Stimulated activated naive CD8-positive, alpha-beta T cell treated with anti-CD3 and anti-CD28 coated beads, Interleukin-15, Interleukin-2, amounts not matched to agents 100 ng/mL and 50 ng/mL, for 24 hours (primary cell): ENCODE measurements around the gene SPATC1L.

Experiments used
- H3K27ac Mint-ChIP-seq: one replicate; pipeline ENCODE4 v1.8.0; 2021; ENCODE audit warnings: mild to moderate bottlenecking, mixed read lengths
- H3K27me3 Mint-ChIP-seq: one replicate; pipeline ENCODE4 v1.8.0; 2021; ENCODE audit warnings: mixed read lengths
- H3K36me3 Mint-ChIP-seq: one replicate; pipeline ENCODE4 v1.8.0; 2021; ENCODE audit warnings: low read depth, mixed read lengths
- H3K4me1 Mint-ChIP-seq: one replicate; pipeline ENCODE4 v1.8.0; 2021; ENCODE audit warnings: low read depth, mixed read lengths
- H3K4me3 Mint-ChIP-seq: one replicate; pipeline ENCODE4 v1.8.0; 2021; ENCODE audit warnings: mild to moderate bottlenecking, mixed read lengths
- H3K9me3 Mint-ChIP-seq: one replicate; pipeline ENCODE4 v1.8.0; 2021; ENCODE audit warnings: mixed read lengths

Gene SPATC1L

GRCh38 chr21:46135782-46136395, 48.4 kb downstream of the SPATC1L start:
- Mint-ChIP-seq H3K27ac (no peak overlapping the region), H3K27me3 (peaks cover 6% of the 10 kb centered on the region), H3K9me3 (no peaks in the 10 kb centered on the region), H3K4me3 (no peak overlapping the region), H3K36me3 (no peaks in the 10 kb centered on the region), H3K4me1 (no peaks in the 10 kb centered on the region)

GRCh38 chr21:46131838-46132651, 52.2 kb downstream of the SPATC1L start:
- no peak overlapping the region for H3K4me3 Mint-ChIP-seq

GRCh38 chr21:46131588-46131837, 52.7 kb downstream of the SPATC1L start:
- Mint-ChIP-seq H3K9me3 (no peaks in the 10 kb centered on the region), H3K4me1 (no peaks in the 10 kb centered on the region), H3K4me3 (no peak overlapping the region), H3K27ac (no peak overlapping the region), H3K27me3 (peaks cover 3% of the 10 kb centered on the region), H3K36me3 (no peaks in the 10 kb centered on the region)

More at GRCh38 chr21:46131838-46132651, 52.2 kb downstream of the SPATC1L start:
- Mint-ChIP-seq H3K27me3 (peaks cover 3% of the 10 kb centered on the region), H3K4me1 (no peaks in the 10 kb centered on the region), H3K9me3 (no peaks in the 10 kb centered on the region), H3K27ac (no peak overlapping the region), H3K36me3 (no peaks in the 10 kb centered on the region)

GRCh38 chr21:46130831-46131587, 53.2 kb downstream of the SPATC1L start:
- Mint-ChIP-seq H3K27ac (no peak overlapping the region), H3K27me3 (peaks cover 2% of the 10 kb centered on the region), H3K9me3 (no peaks in the 10 kb centered on the region), H3K4me3 (no peak overlapping the region), H3K4me1 (no peaks in the 10 kb centered on the region), H3K36me3 (no peaks in the 10 kb centered on the region)

DNA sequence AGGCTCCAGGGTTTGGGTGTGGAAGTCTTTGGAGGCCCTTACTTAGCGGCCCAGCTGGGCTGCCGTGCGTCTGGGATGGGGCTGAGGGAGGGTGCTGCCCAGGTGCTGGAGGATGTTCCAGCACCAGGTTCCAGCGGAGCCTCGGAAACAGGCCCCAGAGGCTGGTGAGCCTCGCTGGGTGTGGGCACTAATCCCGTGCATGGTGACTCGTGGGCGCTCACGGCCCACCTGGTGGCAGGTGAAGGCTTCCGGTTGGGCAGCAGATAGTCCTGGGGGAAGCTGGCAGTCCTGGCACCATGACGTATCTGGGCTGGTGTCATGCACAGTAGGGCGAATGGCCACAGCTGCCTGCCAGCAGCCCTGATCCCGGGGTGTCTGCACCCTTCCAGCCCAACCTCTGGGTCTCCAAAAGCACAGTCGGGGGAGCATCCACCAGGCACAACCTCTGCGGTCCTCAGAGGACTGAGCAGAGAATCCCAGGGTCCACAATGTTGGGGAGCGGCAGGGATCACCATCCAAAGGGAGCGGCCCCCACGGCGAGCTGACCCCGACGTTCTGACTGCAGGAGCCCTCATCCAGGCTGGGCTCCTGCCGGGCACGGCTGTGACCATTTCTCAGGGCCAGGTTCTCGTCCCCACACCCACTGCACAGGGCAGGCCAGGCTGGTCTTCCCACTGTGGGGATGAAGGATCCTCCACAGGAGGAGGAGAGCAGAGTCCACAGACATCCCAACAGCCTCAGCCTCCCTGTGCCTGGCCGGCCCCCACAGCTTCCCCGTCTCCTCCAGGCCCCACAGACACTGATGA, 54.2 kb downstream of the SPATC1L start:
- H3K4me1 Mint-ChIP-seq = no peaks in the 10 kb centered on the region
- H3K36me3 Mint-ChIP-seq = no peaks in the 10 kb centered on the region
- no peak overlapping the region for H3K27ac Mint-ChIP-seq
- no peaks in the 10 kb centered on the region for H3K27me3 Mint-ChIP-seq
- no peaks in the 10 kb centered on the region for H3K9me3 Mint-ChIP-seq
- H3K4me3 Mint-ChIP-seq = no peak overlapping the region

GRCh38 chr21:46128933-46129571, 55.2 kb downstream of the SPATC1L start:
- no peaks in the 10 kb centered on the region for H3K4me1 Mint-ChIP-seq
- H3K27me3 Mint-ChIP-seq = no peaks in the 10 kb centered on the region
- H3K27ac Mint-ChIP-seq = no peak overlapping the region
- no peaks in the 10 kb centered on the region for H3K36me3 Mint-ChIP-seq
- H3K9me3 Mint-ChIP-seq = no peaks in the 10 kb centered on the region
- H3K4me3 Mint-ChIP-seq = no peak overlapping the region

DNA sequence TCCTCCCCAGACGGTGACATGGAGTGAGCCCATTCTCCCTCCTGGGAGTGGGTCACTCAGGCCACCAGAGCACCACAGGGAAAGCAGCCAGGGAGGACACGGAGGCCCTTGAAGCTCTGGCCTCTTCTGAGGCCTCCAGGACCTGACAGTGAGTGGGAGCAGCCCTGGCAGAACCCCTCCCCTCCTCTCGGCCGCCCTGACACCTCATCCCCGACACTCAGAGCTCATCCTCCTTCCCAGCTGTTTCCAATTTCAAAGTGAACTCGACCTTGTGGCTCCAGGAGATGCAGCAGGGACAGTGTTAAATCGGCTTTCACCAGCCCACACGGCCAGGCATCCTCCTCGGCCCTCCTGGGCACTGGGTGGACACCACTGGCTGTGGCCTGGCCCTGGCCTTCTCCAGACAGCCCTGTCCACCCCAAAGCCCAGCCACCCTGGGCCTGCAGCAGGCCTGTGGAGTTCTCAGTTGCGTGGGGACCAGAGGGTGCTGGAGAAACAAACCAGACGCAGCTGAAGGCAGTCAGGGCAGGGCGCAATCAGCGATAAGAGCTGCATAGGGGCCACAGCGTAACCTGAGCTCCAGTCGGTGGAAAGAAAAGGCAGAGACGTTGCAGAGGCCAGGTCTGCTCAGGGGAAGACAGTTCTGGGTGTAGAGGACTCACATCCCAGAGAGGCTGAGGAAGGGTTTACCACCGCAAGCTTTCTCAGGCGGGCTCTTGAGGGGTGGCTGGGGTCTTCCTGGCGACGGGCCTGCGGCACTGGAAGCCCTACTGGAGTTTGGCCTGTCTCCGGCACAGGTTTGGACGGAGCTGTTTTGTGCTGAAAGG, 55.9 kb downstream of the SPATC1L start:
- H3K9me3 Mint-ChIP-seq = no peaks in the 10 kb centered on the region
- no peaks in the 10 kb centered on the region for H3K36me3 Mint-ChIP-seq
- no peak overlapping the region for H3K4me3 Mint-ChIP-seq
- no peak overlapping the region for H3K27ac Mint-ChIP-seq
- no peaks in the 10 kb centered on the region for H3K4me1 Mint-ChIP-seq
- H3K27me3 Mint-ChIP-seq = no peaks in the 10 kb centered on the region

GRCh38 chr21:46127239-46128105, 56.8 kb downstream of the SPATC1L start:
- no peaks in the 10 kb centered on the region for H3K36me3 Mint-ChIP-seq

DNA sequence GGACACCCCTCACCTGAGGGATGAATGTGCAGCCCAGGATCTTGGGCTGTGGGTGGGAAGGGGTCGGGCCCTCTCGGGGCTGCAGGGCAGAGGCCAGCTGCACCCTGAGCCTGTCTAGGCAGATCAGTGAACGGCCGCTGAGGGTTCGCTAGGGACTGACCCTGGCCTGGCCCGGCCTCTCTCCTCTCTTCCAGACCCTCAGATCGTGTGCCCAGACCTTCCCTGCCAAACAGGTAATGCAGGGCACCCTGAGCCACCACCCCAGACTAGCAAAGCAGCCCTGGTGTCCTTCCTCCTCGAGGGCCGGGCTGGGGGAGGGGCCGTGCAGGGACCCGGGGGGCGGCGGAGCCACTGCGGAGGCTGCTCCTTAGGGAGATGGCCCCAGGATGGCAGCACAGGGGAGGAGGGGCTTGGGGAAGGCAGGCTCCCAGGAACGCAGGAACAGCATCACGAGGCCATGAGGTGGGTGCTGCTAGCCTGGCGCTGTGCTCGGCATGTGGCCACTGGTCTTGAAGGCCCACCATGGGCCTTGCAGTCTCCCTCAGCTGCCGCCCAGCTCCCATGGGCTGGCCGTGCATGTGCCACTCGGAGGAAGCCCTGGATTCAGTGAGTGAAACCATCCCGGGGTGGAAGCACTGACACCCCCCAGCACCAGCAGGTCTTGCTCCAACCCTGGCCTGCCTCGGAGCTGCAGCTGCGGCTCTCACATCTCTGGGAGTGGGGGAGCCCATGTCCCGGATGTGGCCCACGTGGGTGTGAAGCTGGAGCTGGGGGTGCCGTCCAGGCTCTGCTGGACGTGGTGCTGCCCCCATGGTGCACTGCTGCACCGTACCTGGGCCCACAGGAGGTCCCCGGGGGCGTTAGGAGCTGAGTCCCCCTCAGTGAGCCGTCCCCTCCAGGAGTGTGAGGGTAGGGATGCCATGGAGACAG, 57.7 kb downstream of the SPATC1L start:
- Mint-ChIP-seq H3K27ac (no peak overlapping the region), H3K36me3 (no peaks in the 10 kb centered on the region), H3K4me1 (no peaks in the 10 kb centered on the region), H3K9me3 (no peaks in the 10 kb centered on the region), H3K27me3 (no peaks in the 10 kb centered on the region), H3K4me3 (no peak overlapping the region)

More at GRCh38 chr21:46127239-46128105, 56.8 kb downstream of the SPATC1L start:
- Mint-ChIP-seq H3K27me3 (no peaks in the 10 kb centered on the region), H3K4me1 (no peaks in the 10 kb centered on the region), H3K4me3 (no peak overlapping the region), H3K27ac (no peak overlapping the region), H3K9me3 (no peaks in the 10 kb centered on the region)

- no peak overlapping the region for H3K4me3 Mint-ChIP-seq
- H3K27me3 Mint-ChIP-seq = no peaks in the 10 kb centered on the region
- no peaks in the 10 kb centered on the region for H3K4me1 Mint-ChIP-seq
- H3K36me3 Mint-ChIP-seq = no peaks in the 10 kb centered on the region
- no peak overlapping the region for H3K27ac Mint-ChIP-seq
- H3K9me3 Mint-ChIP-seq = no peaks in the 10 kb centered on the region
These were observed 58.4 kb downstream of the SPATC1L start for GRCh38 chr21:46125846-46126301.

GRCh38 chr21:46124926-46125845, 59.1 kb downstream of the SPATC1L start:
- H3K4me1 Mint-ChIP-seq = no peaks in the 10 kb centered on the region
- no peaks in the 10 kb centered on the region for H3K36me3 Mint-ChIP-seq
- H3K9me3 Mint-ChIP-seq = no peaks in the 10 kb centered on the region

More at GRCh38 chr21:46124926-46125845, 59.1 kb downstream of the SPATC1L start:
- Mint-ChIP-seq H3K4me3 (no peak overlapping the region), H3K27ac (no peak overlapping the region), H3K27me3 (no peaks in the 10 kb centered on the region)
